H9 (cell line): Measurements from ENCODE around the gene LIMS2. TPM values are rescaled to one million over a fixed set of nuclear protein-coding genes. Genes with fewer than 3 reads are reported as not detected.

Experiments used
- DNase-seq: peaks from one replicate; pipeline ENCODE4 v3.0.0-alpha.2; 2017
- H2AFZ ChIP-seq: one replicate; pipeline ENCODE4 v1.6.1; 2013; ENCODE audit warnings: mild to moderate bottlenecking, low read length, control low read depth, moderate library complexity
- H2AK5ac ChIP-seq: 2 replicates; pipeline ENCODE4 v1.6.1; 2013; ENCODE audit warnings: low read length, control low read depth, mixed read lengths; ENCODE audit not compliant: insufficient read length
- H2BK120ac ChIP-seq: one replicate; pipeline ENCODE4 v1.6.1; 2013; ENCODE audit warnings: low read depth, mild to moderate bottlenecking, low read length, control low read depth, inconsistent platforms; ENCODE audit not compliant: poor library complexity, severe bottlenecking
- H2BK12ac ChIP-seq: 2 replicates; pipeline ENCODE4 v1.6.1; 2013; ENCODE audit warnings: low read length, control low read depth, mixed read lengths, low read depth; ENCODE audit not compliant: insufficient read length
- H2BK15ac ChIP-seq: 2 replicates; pipeline ENCODE4 v1.6.1; 2013; ENCODE audit warnings: low read depth, low read length, control low read depth
- H2BK20ac ChIP-seq: one replicate; pipeline ENCODE4 v1.6.1; 2013; ENCODE audit warnings: low read depth, mild to moderate bottlenecking, low read length, control low read depth, inconsistent platforms; ENCODE audit not compliant: poor library complexity, severe bottlenecking
- H2BK5ac ChIP-seq: 2 replicates; pipeline ENCODE4 v1.6.1; 2013; ENCODE audit warnings: low read length, control low read depth, mixed read lengths; ENCODE audit not compliant: insufficient read length
- H3K14ac ChIP-seq: 2 replicates; pipeline ENCODE4 v1.6.1; 2013; ENCODE audit warnings: low read length, control low read depth; ENCODE audit not compliant: insufficient read depth
- H3K18ac ChIP-seq: 2 replicates; pipeline ENCODE4 v1.6.1; 2013; ENCODE audit warnings: low read depth, mild to moderate bottlenecking, mixed read lengths, low read length, control low read depth; ENCODE audit not compliant: insufficient read length
- H3K23ac ChIP-seq: 2 replicates; pipeline ENCODE4 v1.6.1; 2013; ENCODE audit warnings: low read length, control low read depth, mixed read lengths, low read depth; ENCODE audit not compliant: insufficient read length
- H3K23me2 ChIP-seq: 2 replicates; pipeline ENCODE4 v1.6.1; 2013; ENCODE audit warnings: low read depth, mild to moderate bottlenecking, mixed read lengths, low read length, control low read depth; ENCODE audit not compliant: insufficient read length, poor library complexity, severe bottlenecking
- H3K27ac ChIP-seq: 2 replicates; pipeline ENCODE4 v1.5.1; 2013; ENCODE audit warnings: low read length, control low read depth, mixed read lengths, low read depth; ENCODE audit not compliant: insufficient read length
- H3K27me3 ChIP-seq: 2 replicates; pipeline ENCODE4 v1.6.1; 2013; ENCODE audit warnings: low read length, control low read depth, inconsistent platforms; ENCODE audit not compliant: insufficient read depth
- H3K4ac ChIP-seq: 2 replicates; pipeline ENCODE4 v1.6.1; 2013; ENCODE audit warnings: low read depth, mild to moderate bottlenecking, control low read depth, inconsistent platforms, low read length, moderate library complexity
- H3K4me1 ChIP-seq: 2 replicates; pipeline ENCODE4 v1.6.1; 2013; ENCODE audit warnings: low read length, control low read depth, inconsistent platforms; ENCODE audit not compliant: insufficient read depth
- H3K4me2 ChIP-seq: 2 replicates; pipeline ENCODE4 v1.6.1; 2013; ENCODE audit warnings: low read length, control low read depth, mixed read lengths; ENCODE audit not compliant: insufficient read length, insufficient read depth
- H3K56ac ChIP-seq: 2 replicates; pipeline ENCODE4 v1.6.1; 2013; ENCODE audit warnings: low read depth, mild to moderate bottlenecking, mixed read lengths, low read length, control low read depth; ENCODE audit not compliant: insufficient read length
- H3K79me1 ChIP-seq: 2 replicates; pipeline ENCODE4 v1.6.1; 2013; ENCODE audit warnings: low read depth, mild to moderate bottlenecking, moderate library complexity, low read length, control low read depth, inconsistent platforms; ENCODE audit not compliant: insufficient read depth, poor library complexity, severe bottlenecking
- H3K79me2 ChIP-seq: 2 replicates; pipeline ENCODE4 v1.6.1; 2013; ENCODE audit warnings: low read length, control low read depth, inconsistent platforms; ENCODE audit not compliant: insufficient read depth
- H3K9ac ChIP-seq: 2 replicates; pipeline ENCODE4 v1.6.1; 2013; ENCODE audit warnings: low read length, control low read depth, mixed read lengths; ENCODE audit not compliant: insufficient read length; ENCODE audit errors: extremely low read depth
- H3K9me3 ChIP-seq: one replicate; pipeline ENCODE4 v1.6.1; 2013; ENCODE audit warnings: low read depth, low read length, inconsistent platforms; ENCODE audit not compliant: control insufficient read depth
- H3T11ph ChIP-seq: one replicate; pipeline ENCODE4 v1.6.1; 2013; ENCODE audit warnings: mild to moderate bottlenecking, low read length, control low read depth, inconsistent platforms
- H4K20me1 ChIP-seq: one replicate; pipeline ENCODE4 v1.6.1; 2013; ENCODE audit not compliant: control insufficient read depth, insufficient read length, insufficient read depth
- H4K5ac ChIP-seq: 2 replicates; pipeline ENCODE4 v1.6.1; 2013; ENCODE audit warnings: low read depth, mild to moderate bottlenecking, mixed read lengths, low read length, control low read depth; ENCODE audit not compliant: insufficient read length
- H4K8ac ChIP-seq: replicated peaks from 2 replicates; pipeline ENCODE4 v1.6.1; 2013; ENCODE audit warnings: low read length, control low read depth, mixed read lengths, low read depth; ENCODE audit not compliant: insufficient read length
- H4K91ac ChIP-seq: 2 replicates; pipeline ENCODE4 v1.6.1; 2013; ENCODE audit warnings: low read depth, mild to moderate bottlenecking, moderate library complexity, mixed read lengths, low read length, control low read depth; ENCODE audit not compliant: insufficient read length
- H3K27ac Mint-ChIP-seq, 3 experiments: 2 replicates in 2 of 3; 3 replicates in 1 of 3; pipeline ENCODE4 v1.8.0; 2020 to 2021; ENCODE audit warnings: mixed read lengths in 3 of 3, mild to moderate bottlenecking in 1 of 3, moderate library complexity in 1 of 3
- H3K27me3 Mint-ChIP-seq: 2 replicates; pipeline ENCODE4 v1.8.0; 2021; ENCODE audit warnings: low read depth, mild to moderate bottlenecking, moderate library complexity, mixed read lengths
- H3K36me3 Mint-ChIP-seq, 3 experiments: 2 replicates in 2 of 3; 3 replicates in 1 of 3; pipeline ENCODE4 v1.8.0; 2020 to 2021; ENCODE audit warnings: low read depth in 3 of 3, mixed read lengths in 3 of 3; ENCODE audit not compliant: insufficient read depth in 1 of 3
- H3K4me1 Mint-ChIP-seq, 2 experiments: 2 replicates each; pipeline ENCODE4 v1.8.0; 2020; ENCODE audit warnings: mixed read lengths in 2 of 2
- H3K4me3 Mint-ChIP-seq, 2 experiments: 2 replicates in 1 of 2; 3 replicates in 1 of 2; pipeline ENCODE4 v1.8.0; 2020 to 2021; ENCODE audit warnings: mild to moderate bottlenecking in 2 of 2, mixed read lengths in 2 of 2, moderate library complexity in 1 of 2
- H3K9me3 Mint-ChIP-seq, 2 experiments: 2 replicates in 1 of 2; 3 replicates in 1 of 2; pipeline ENCODE4 v1.8.0; 2020; ENCODE audit warnings: mild to moderate bottlenecking in 2 of 2, mixed read lengths in 2 of 2, moderate library complexity in 1 of 2
- CTCF ChIP-seq: fragments of 200-600 bp; sonication (generic); conservative IDR thresholded peaks from 3 replicates; pipeline ENCODE4 v1.8.0; 2021; ENCODE audit warnings: antibody characterized with exemption, mild to moderate bottlenecking
- WGBS: extraction: QIAGEN DNeasy Blood & Tissue Kit; methylation state at CpG from one replicate; pipeline ENCODE4 v1.1.7; 2013; ENCODE audit warnings: missing lambda C conversion rate, low lambda C conversion rate, mixed read lengths; ENCODE audit not compliant: insufficient read length; ENCODE audit errors: extremely low coverage; 5-methylcytosine and 5-hydroxymethylcytosine counted together
- total RNA-seq: library from RNA; stranded (reverse); gene quantifications from 2 replicates; pipeline ENCODE4 v1.2.1, GENCODE V29; 2021

Gene LIMS2
- total RNA-seq, 1 experiment from 2014 or later, result 5.9 TPM

- peaks cover 0 to under 1% of the 10 kb centered on the region in 2 experiments; a peak in 2 of 4 replicates for H3K4me1 Mint-ChIP-seq
- H4K8ac ChIP-seq, result no peak overlapping the region
- no peak overlapping the region for H4K5ac ChIP-seq
- no peak overlapping the region for H2BK12ac ChIP-seq
- no peak overlapping the region for H2BK15ac ChIP-seq
- H4K20me1 ChIP-seq, result no peaks in the 10 kb centered on the region
- H2AFZ ChIP-seq, result no peak overlapping the region
- H2BK20ac ChIP-seq, result no peak overlapping the region
- no peak overlapping the region for H3K4ac ChIP-seq
- H2BK5ac ChIP-seq, result no peak overlapping the region
- H3K79me2 ChIP-seq, result no peaks in the 10 kb centered on the region
- no peak overlapping the region for H3K9ac ChIP-seq
- no peak overlapping the region for H4K91ac ChIP-seq
- H3K36me3 Mint-ChIP-seq, result no peaks in the 10 kb centered on the region; a peak in 1 of 7 replicates
- no peaks in the 10 kb centered on the region for H3K9me3 Mint-ChIP-seq
- no peak overlapping the region for H3K18ac ChIP-seq
- H3T11ph ChIP-seq, result no peak overlapping the region
- no peak overlapping the region for H2AK5ac ChIP-seq
- H3K23ac ChIP-seq, result no peak overlapping the region
- H3K27me3 Mint-ChIP-seq, result peaks cover 7% of the 10 kb centered on the region
- H3K4me2 ChIP-seq, result no peak overlapping the region
- H3K14ac ChIP-seq, result no peak overlapping the region
- no peaks in the 10 kb centered on the region for H3K23me2 ChIP-seq
- no peaks in the 10 kb centered on the region for H3K9me3 ChIP-seq
- H2BK120ac ChIP-seq, result no peak overlapping the region
- no peak for TF ChIP-seq CTCF
- no peak overlapping the region for H3K4me3 Mint-ChIP-seq
- no peaks in the 10 kb centered on the region for H3K4me1 ChIP-seq
- no peak overlapping the region for H3K56ac ChIP-seq
- WGBS, result no CpG with 5 or more reads among the region's 3 CpGs
- H3K79me1 ChIP-seq, result no peaks in the 10 kb centered on the region
- no peak for DNase-seq
- H3K27me3 ChIP-seq, result no peaks in the 10 kb centered on the region
- H3K27ac ChIP-seq, result no peak overlapping the region
- no peak overlapping the region for H3K27ac Mint-ChIP-seq
Measured at GRCh38 chr2:127620866-127621265, 54.5 kb downstream of the LIMS2 start.
